GM18520 (cell line): ENCODE measurements around the gene EEA1.
"Not testable (repeated sequence)": the region's sequence is repeated elsewhere in the genome, so short reads cannot be mapped to it uniquely, and the experiment has no call there.

Source experiments
- ATAC-seq: cut with Tn5 transposase; IDR thresholded peaks from one replicate; pipeline ENCODE4 v1.9.1; 2021; ENCODE audit not compliant: unreplicated experiment

EEA1 gene

DNA sequence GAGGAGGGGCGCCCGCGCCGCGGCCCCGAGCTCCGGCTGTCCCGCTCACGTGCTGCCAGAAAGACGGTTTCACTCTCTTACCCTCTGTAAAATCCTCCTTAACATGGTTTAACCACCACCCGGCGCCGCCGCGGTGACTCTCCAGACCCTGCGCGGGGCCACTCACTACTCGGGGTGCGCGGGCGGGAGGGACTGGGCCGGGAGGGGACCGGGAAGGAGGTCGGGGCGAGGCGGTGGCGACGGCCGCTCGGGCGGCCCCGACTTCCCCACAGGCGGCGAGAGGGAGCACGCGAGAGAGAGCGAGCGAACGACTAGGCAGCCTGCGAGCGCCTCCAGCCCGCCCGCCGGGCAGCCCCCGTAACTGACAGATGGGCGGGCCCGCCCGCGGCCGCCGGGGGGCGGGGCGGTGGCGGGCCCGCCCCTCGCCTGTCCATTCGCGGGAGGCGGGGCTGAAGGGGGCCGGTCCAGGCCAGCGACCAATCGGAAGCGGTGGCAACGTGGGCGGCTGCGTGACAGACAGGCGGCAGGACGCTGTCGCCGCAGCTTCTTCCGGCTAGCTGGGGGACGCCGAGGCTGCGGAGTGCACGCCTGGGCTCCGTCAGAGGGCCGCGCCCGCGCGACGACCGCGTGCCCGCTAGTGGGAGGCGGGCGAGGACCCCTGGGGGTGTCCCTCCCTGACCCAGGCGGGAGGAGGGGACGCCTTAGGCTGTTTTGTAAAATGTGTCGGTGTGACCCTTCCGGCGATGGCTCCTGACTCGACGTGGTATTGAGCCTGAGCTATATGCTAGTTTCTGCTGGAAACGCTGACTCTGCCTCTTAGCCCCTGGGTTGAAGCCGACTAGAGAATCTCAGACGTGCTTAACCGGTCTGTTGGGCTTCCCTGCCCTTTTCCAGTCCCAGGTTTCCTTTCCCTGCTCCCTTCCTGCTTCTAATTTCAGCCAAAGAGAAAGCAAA lies at the start of gene EEA1:
Gene EEA1, minus strand, starts transcription at position 334 of the 954 bp plus-strand sequence. Its CDS starts 229 bp downstream, at position 105.
- peak; percentile 91 for ATAC-seq

DNA sequence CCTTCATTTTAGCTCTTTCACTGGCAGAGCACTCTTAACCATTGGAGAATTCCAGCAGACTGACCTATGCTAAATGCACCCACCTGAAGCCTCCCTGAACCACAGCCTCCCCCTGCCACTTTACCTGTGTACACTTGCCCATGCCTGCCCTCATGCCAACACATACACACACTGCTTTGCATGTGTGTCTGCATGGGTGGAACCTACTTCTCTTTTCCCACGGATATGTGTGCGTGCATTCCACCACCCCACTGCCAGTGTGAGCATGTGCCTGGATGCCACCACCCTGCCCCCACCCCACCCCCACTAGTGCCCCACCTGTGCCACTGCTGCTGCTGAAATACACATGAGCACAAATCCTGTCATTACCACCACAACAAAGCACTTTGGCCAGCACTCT lies 49.5 kb upstream of the EEA1 start:
- no peak for ATAC-seq

DNA sequence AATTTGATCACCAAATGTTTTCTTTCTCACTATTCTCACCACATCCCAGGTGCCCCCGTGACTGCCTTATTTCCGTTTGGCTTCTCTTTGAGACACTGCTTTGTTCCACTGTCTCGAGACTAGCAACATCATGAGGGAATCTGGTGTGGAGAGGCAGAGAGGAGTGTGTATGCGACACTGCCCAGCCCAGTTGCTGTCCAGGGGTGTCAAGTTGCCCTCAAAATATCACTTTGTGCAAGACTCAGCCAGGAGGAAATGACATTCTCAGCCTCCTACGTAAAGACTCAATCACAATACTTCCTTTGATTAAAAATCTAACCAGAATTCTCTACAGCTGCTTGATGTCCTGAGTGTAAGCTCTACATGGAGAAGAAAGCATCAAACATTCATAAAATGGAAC lies 48.2 kb upstream of the EEA1 start:
- no peak for ATAC-seq

DNA sequence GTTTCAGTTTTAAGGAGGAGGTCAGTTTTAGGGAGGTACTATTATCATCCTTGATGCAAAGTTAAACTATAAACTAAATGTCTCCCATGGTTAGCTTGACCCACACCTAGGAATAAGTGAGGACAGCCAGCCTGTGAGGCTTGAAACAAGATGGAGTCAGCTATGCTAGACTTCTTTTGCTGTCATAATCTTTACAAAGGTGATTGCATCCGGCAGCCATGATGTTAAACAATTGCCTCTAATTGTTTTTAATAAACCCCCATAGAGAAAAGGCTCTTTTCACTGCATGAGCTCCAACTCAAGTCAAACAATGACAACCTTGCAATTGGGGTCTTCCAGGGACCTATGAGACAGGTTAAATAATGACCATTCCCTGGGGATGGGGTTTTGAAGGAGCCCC lies 45.7 kb upstream of the EEA1 start:
- ATAC-seq = no peak

DNA sequence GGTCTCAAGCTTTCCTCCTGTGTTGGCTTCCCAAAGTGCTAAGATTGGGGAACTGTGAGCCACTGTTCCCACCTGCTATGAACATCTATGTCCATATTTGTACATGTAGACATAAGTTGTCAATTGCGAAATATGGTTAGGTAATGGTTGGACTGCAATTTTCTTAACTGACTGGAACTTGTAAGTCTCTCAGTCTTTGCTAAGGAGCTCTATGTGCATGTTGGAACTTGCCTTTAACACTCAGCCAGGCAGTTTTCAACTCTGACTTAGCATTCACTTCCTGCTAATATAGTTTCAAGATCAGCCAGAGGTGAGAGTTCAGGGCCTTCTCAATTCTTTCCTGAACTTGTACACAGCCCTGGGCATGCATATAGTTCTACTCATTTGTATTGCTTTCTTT lies 44.5 kb upstream of the EEA1 start:
- peak; percentile 37 for ATAC-seq

DNA sequence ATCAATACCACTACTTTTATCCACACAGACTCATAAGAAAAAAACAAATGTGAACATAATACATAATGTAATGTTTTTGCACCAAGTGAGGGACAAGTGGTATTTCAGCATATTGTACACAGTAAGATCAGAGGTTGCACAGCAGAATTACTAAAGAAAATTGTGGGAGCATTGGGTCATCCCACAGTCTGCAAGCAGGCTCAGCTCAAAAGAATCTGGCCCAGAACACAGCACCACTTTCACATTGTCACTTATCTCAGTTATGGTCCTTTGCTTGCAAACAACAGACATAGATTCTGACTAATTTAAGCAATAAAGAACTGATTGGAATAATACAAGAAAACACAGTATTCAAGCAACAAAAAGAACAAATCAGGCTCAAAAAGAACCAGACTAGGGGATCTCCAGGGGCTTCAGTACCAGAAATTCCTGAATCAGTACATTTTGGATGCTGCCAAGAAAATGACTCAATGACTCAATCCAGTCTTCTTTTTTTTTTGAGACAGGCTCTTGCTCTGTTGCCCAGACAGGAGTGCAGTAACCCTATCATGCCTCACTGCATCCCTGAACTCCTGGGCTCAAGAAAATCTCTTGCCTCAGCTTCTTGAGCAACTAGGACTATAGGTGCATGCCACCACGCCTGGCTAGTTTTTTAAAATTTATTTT lies 42.9 kb upstream of the EEA1 start:
- no peak for ATAC-seq

DNA sequence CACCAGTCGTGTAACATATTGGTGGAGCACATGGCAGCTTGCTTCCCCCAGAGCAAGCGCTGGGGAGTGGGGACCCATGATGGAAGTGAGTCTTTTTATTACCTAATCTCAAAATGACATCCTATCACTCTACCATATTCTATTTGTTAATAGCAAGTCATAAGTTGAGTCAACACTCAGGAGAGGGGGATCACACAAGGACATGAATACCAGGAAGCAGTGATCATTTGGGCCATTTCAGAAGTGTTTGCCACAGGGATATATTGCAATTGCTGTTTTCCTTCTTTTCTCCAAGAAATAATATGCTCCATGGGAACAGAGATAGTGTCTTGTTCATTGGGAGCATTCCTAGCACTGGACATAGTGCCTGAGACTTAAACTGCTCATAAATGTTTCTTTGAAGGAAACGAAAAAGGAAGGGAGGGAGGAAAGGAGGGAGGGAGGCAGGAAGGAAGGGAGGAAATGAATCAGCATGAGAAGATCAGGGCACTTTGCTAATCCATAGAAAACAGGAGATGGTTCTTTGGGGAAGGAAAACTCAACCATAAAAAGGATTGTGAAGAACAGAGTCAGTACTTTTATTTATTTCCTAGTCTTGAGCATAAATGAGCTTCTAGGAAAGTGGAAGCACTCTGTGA lies 39.2 kb upstream of the EEA1 start:
- no peak for ATAC-seq

DNA sequence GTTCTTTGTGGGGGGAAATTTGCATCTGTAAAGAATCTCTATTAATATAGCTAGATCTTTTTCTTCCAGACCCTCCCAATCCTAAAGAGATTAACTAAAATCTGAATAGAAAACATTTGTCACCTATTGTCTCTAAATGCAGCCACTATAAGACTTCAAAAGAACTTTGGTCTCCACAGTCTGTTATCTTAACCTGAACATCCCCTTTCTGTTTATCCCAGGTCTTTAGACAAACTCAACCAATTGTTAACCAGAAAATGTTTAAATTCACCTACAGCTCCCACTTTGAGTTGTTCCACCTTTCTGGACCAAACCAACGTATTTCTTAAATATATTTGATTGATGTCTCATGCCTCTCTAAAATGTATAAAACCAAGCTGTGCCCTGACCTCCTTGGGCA lies 35.3 kb upstream of the EEA1 start:
- not testable (repeated sequence) for ATAC-seq

DNA sequence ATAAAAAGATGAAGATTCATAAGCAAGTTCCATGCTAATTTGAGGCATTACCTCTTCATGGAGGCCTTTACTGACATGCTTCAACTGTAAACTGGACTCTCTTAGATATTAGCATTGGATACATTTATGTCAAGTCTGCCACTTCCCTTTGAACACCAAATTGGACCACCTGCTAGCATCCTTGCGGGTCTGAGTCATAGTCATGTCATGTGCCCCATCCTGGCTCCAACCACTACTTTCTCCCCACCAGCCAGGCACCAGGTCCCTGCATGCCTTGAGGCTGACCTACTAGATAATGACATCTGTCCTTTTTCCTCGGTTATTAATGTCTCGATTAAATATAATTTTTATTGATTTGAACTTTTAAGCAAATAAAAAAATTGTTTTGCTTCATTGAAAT lies 32.9 kb upstream of the EEA1 start:
- ATAC-seq = no peak

DNA sequence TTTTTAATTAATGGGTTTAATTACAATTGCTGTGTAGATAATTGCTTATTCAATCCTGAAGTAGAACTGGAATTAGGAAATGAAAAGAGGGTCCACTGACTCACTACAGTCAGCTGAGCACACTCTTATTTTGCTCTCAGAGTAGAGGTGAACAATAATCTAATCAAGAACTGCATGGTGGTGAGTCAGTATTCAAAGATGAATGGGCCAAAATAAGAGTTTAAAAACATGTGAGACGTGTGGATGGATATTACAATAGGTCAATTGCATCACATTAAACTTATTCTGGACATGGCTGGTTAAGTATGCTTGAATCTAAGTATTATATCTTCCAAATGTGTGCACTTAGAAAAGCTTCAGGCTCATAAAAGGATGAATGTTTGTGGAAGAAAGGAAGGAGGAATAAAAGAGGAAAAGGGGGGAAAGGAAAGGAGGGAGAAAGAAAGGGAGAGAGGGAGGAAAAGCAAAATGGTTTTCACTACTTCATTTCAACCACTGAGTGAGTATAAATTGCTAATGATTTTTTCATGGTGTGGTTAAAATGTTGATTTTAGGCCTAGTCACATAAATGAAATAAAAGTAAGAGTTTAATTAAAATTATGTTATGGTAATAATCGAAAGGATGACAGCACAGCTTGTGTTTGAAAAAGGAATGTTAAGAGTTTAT lies 27.0 kb upstream of the EEA1 start:
- ATAC-seq = no peak

DNA sequence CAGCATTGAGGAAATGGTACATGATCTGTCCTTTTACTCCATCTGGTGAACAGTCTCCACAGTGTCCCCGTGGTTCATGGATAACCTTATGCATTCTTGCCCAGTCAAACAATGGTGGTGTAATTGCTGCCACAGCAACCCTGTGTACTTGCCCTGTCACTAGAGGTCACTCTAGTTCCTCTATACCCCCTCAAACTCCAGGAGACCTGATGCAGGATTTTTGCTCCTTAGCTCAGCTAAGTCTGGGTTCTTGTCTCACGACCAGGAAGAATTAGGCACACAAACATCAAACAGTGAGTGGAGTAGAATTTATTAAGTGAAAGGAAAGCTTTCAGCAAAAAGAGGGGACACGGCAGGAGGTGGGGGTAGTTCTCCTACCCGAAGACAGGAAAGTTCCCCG lies 24.7 kb upstream of the EEA1 start:
- no peak for ATAC-seq

DNA sequence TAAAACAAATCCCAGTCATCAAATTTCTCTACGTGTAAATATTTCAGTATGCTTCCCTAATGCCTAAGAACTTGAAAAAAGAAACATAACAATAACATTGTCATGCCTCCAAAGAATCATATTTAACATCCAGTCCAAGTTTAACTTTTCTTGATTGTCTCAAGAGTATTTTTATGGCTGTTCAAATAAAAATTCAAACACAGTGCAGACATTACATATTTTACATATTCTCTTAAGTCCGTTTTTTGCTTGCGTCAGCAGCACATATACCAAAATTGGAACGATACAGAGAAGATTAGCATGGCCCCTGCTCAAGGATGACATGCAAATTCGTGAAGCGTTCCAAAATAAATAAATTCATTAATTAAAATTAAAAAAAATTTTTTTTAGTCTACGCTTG lies 23.3 kb upstream of the EEA1 start:
- no peak for ATAC-seq

DNA sequence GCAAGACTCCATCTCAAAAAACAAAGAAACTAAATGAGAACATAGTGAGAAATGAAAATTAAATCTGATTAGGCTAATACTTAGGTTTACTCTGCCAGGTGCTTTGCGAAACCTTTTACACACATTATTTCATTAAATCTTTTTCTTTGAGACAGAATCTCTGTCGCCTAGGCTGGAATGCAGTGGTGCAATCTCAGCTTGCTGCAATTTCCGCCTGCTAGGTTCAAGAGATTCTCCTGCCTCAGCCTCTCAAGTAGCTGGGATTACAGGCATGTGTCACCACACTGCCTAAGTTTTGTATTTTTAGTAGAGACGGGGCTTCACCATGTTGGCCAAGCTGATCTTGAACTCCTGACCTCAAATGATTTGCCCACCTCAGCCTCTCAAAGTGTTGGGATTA lies 21.9 kb upstream of the EEA1 start:
- ATAC-seq = no peak

DNA sequence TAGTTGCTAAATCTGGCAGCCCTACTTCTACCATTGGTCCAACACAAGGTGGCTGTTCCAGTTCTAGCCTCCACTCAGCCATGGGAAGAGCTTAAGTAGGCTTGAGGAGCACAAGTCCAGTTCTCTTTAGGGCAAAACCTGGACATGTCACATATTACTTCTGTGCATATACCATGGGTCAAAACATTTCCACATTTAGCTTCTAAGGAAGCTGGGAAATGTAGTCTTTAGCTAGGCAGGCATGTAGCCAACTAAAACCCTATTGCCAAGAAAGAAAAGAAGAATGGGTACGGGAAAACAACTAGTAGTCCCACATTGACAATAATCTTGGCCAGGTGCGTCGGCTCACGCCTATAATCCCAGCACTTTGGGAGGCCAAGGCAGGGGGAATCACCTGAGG lies 20.9 kb upstream of the EEA1 start:
- ATAC-seq = no peak

DNA sequence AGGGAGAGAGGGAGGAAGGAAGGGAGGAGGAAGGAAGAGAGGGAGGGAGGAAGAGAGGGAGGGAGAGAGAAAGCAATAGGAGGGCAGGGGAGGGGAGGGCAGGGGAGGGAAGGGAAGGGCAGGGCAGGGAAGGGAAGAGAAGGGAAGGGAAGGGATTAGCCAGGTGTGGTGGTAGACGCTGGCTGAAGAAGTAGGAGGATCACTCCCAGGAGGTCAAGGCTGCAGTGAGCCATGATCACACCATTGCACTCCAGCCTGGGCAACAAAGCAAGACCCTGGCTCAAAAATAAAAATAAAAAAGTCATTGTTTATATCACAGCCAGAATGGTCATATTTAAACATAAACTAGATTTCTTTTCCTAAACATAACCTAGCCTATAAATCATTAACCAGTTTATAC lies 20.4 kb upstream of the EEA1 start:
- no peak for ATAC-seq

DNA sequence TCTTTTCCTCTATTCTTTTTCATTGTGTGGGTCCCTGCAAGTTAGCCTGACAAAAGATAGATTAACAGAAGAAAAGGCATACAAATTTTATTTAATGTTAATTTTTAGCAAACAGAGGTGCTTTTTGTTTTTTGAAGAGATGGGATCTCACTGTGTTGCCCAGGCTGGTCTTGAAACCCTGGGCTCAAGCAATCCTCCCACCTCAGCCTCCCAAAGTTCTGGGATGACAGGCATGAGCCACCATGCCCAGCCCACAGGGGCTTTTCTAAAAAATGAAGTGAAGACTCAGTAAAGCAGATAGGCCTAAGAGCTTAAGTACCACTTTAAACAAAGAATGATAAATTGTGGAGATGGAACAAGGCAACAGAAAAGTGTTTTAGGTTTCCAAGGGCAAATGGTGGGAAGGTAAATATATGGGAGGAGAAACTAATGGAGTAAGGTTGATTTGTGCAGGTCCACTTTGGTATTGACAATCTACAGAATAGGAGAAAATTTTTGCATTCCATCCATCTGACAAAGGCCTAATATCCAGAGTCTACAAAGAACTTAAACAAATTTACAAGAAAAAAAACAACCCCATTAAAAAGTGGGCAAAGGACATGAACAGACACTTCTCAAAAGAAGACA lies 18.6 kb upstream of the EEA1 start:
- ATAC-seq = no peak

DNA sequence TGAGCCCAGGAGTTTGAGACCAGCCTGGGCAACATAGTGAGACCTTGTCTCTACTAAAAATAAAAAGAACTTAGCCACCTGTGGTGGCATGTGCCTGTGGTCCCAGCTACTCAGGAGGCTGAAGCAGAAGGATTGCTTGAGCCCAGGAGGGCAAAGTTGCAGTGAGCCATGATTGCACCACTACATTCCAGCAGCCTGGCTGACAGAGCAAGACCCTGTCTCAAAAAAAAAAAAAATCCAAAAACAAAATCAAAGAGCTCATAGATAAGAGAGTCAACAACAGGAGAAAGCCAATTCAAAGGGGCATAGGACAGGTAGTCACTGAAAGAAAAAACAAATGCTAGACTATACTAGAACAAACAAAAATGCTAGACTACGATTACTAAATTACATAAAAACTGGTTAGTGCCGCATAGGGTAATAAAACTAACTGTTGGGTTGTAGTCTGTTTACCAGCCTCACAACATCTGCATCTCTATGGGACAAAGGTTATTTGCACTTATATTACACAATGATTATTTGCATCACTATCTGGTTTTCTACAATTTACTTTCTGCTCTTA lies 16.6 kb upstream of the EEA1 start:
- ATAC-seq = no peak

DNA sequence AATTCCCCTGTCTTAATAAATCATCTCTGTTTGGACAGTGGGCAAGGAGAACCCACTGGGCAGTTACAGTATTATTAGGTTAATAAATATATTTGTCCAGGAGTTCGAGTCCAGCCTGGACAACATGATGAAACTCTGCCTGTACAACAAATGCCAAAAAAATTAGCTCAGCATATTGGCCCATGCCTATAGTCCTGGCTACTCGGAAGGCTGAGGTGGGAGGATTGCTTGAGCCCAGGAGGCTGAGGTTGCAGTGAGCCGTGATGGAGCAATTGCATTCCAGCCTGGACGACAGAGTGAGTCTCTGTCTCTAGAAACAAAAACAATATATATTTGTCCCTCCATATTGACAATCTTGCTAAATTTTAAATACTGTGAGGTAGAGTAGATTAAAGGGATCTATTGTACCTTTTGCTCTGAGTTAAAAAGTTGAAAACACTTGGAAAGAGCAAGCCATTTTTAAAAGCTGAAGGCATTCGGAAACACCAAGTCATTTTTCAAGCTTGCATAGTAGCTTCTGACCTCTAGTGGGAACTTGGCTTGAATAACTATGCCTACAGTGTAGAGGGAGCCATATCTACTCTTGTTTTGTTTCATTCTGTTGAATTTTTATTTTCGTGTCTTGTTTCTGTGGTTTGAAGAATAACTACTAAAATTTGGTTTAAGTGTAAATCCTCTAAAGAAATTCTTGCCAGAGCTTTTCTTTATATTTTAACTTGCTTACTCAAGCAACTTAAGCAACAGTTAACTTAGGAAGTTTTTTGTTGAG lies 14.6 kb upstream of the EEA1 start:
- no peak for ATAC-seq

DNA sequence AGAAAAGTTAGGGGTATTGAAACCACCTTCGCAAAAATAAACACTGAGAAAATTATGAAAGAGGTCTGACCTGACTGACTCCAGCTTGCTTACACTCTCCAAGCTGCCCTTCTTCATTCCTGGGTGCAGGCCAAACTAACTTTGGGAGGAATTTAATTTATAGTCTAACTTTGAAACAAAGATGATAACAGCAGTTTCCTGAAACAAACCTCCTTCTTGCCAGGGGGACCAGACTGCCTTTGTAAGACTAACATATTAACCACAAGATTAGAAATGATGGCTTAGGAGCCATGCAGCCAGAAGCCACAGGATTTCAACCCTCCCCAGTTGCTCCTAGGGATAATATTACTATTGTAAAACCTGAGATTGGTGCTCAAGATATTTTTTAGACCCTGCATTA lies 13.8 kb upstream of the EEA1 start:
- ATAC-seq = no peak

DNA sequence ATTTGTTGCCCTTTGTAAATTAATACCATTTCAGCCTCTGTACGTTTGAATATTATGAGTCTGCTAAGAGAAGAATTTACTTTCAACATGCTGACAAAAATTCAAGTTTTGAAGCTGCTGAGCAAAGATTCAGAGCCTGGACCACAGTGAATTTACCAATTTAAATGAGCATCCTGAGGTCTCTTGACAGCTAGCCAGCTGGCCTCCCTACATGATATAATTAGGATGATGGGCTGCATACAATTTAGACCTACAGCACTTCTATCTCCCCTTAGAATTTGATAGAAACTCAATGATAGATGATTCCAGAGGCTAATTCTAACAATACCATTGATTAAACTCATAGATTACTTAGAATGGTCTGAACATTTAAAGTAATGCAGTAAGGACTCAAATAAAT lies 10.0 kb upstream of the EEA1 start:
- ATAC-seq = no peak
